GM23338 (cell line): ENCODE results near the gene LSM2. TPM values are rescaled to one million over a fixed set of nuclear protein-coding genes. Genes with fewer than 3 reads are reported as not detected.
"Not testable (repeated sequence)": the region's sequence is repeated elsewhere in the genome, so short reads cannot be mapped to it uniquely, and the experiment has no call there.

ENCODE experiments used
- ATAC-seq: fragments of 200-7000 bp; cut with Tn5 transposase; 3 replicates; pipeline ENCODE4 v1.9.1; 2020
- DNase-seq: peaks from one replicate; pipeline ENCODE4 v3.0.0-alpha.2; 2015; ENCODE audit warnings: low spot score
- H2AFZ ChIP-seq: fragments of 200-600 bp; sonication (generic); 2 replicates; pipeline ENCODE4 v1.8.0; 2016; ENCODE audit warnings: antibody characterized with exemption, mild to moderate bottlenecking, moderate library complexity
- H3F3A ChIP-seq: fragments of 200-600 bp; sonication (generic); replicated peaks from 2 replicates; pipeline ENCODE4 v1.8.0; 2017; ENCODE audit warnings: antibody characterized with exemption, mixed run types, low read depth
- H3K27ac ChIP-seq: fragments of 200-600 bp; sonication (generic); 2 replicates; pipeline ENCODE4 v1.6.1; 2016; ENCODE audit warnings: low read depth
- H3K27me3 ChIP-seq: fragments of 200-600 bp; sonication (generic); 2 replicates; pipeline ENCODE4 v1.8.0; 2016; ENCODE audit warnings: mild to moderate bottlenecking, mixed run types, moderate library complexity; ENCODE audit not compliant: insufficient read depth
- H3K36me3 ChIP-seq: fragments of 200-600 bp; sonication (generic); 2 replicates; pipeline ENCODE4 v1.8.0; 2016; ENCODE audit warnings: mild to moderate bottlenecking; ENCODE audit not compliant: insufficient read depth
- H3K4me1 ChIP-seq: fragments of 200-600 bp; sonication (generic); 2 replicates; pipeline ENCODE4 v1.8.0; 2016; ENCODE audit warnings: mild to moderate bottlenecking, moderate library complexity; ENCODE audit not compliant: insufficient read depth
- H3K4me2 ChIP-seq: fragments of 200-600 bp; sonication (generic); 2 replicates; pipeline ENCODE4 v1.7.1; 2017; ENCODE audit warnings: mixed run types
- H3K4me3 ChIP-seq: fragments of 200-600 bp; sonication (generic); 2 replicates; pipeline ENCODE4 v1.6.1; 2016; ENCODE audit warnings: mixed run types
- H3K79me2 ChIP-seq: fragments of 200-600 bp; sonication (generic); replicated peaks from 2 replicates; pipeline ENCODE4 v1.8.0; 2017; ENCODE audit warnings: mild to moderate bottlenecking; ENCODE audit not compliant: insufficient read depth
- H3K9me2 ChIP-seq: fragments of 200-600 bp; sonication (generic); 2 replicates; pipeline ENCODE4 v1.8.0; 2017; ENCODE audit not compliant: insufficient read depth
- H4K20me1 ChIP-seq: fragments of 200-600 bp; sonication (generic); replicated peaks from 2 replicates; pipeline ENCODE4 v1.8.0; 2017; ENCODE audit warnings: mild to moderate bottlenecking; ENCODE audit not compliant: insufficient read depth
- H3K27ac Mint-ChIP-seq: 2 replicates; pipeline ENCODE4 v1.8.0; 2020; ENCODE audit warnings: inconsistent platforms, mild to moderate bottlenecking, moderate library complexity, mixed read lengths
- H3K27me3 Mint-ChIP-seq: 3 replicates; pipeline ENCODE4 v1.8.0; 2022; ENCODE audit warnings: low read depth, mild to moderate bottlenecking, moderate library complexity, mixed read lengths, inconsistent platforms; ENCODE audit not compliant: insufficient read depth, poor library complexity
- H3K36me3 Mint-ChIP-seq: 3 replicates; pipeline ENCODE4 v1.8.0; 2021; ENCODE audit warnings: low read depth, mild to moderate bottlenecking, inconsistent platforms, moderate library complexity, mixed read lengths
- H3K4me1 Mint-ChIP-seq: 3 replicates; pipeline ENCODE4 v1.8.0; 2020; ENCODE audit warnings: mild to moderate bottlenecking, inconsistent platforms, mixed read lengths
- H3K4me3 Mint-ChIP-seq: 3 replicates; pipeline ENCODE4 v1.8.0; 2021; ENCODE audit warnings: moderate library complexity, mild to moderate bottlenecking, inconsistent platforms, mixed read lengths
- H3K9me3 Mint-ChIP-seq: 3 replicates; pipeline ENCODE4 v1.8.0; 2020; ENCODE audit warnings: moderate library complexity, mild to moderate bottlenecking, inconsistent platforms, mixed read lengths
- ETS1 ChIP-seq: IDR thresholded peaks from 2 replicates; pipeline ENCODE4 v1.6.1; 2016; ENCODE audit warnings: antibody characterized with exemption
- NANOG ChIP-seq: IDR thresholded peaks from 2 replicates; pipeline ENCODE4 v1.6.1; 2016; ENCODE audit warnings: antibody characterized with exemption, borderline replicate concordance
- POLR2AphosphoS5 ChIP-seq: IDR thresholded peaks from 2 replicates; pipeline ENCODE4 v1.6.1; 2016; ENCODE audit warnings: antibody characterized with exemption, low read depth
- polyA plus RNA-seq: library from polyadenylated mRNA; unstranded; fragments of >200 nt; fragmentation: Nextera tagmentation; extraction: Ambion mirVana; gene quantifications from 2 replicates; pipeline ENCODE4 v1.2.1, GENCODE V29; 2016
- total RNA-seq: library from RNA; depleted of rRNA; stranded (reverse); fragments of >200 nt; shearing (Covaris generic); gene quantifications from 2 replicates; pipeline ENCODE4 v1.2.3, GENCODE V29; 2014
- TF ChIP-seq, protein P1 (sequence below), 2 experiments: fragments of 200-600 bp in 1 of 2; sonication (generic) in 1 of 2; conservative IDR thresholded peaks; 2 replicates each; pipeline versions ENCODE4 v1.5.1 to v1.6.1; 2016 to 2017; ENCODE audit warnings: antibody characterized with exemption in 2 of 2, low read depth in 2 of 2, mild to moderate bottlenecking in 2 of 2, moderate library complexity in 1 of 2

Gene LSM2
- total and polyA plus RNA-seq, 2 experiments from 2014 or later = 106 to 140 TPM

DNA sequence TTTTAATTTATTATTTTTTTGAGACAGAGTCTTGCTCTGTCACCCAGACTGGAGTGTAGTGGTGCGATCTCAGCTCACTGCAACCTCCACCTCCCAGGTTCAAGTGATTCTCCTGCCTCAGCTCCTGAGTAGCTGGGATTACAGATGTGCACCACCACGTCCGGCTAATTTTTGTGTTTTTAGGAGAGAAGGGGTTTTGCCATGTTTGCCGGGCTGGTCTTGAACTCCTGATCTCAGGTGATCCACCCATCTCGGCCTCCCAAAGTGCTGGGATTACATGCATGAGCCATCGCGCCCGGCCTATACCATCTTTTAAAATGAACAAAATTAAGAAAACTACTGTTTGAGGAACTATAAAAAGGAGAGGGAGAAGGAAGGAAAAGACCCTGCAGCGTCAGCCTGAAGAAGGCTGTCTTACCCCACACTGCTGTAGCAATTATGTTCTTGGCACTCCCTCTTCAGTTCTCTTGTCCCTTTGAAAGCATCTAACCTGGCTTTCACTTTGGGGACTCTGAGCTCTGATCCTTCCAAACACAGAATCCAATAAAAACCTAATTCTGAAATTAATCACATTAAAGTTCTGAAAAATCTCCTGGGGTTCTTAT, 16.9 kb upstream of the LSM2 start:
- not testable (repeated sequence) for H2AFZ ChIP-seq, H3K79me2 ChIP-seq, ATAC-seq, DNase-seq, H3K27me3 ChIP-seq, H3K36me3 ChIP-seq, H3K36me3 Mint-ChIP-seq, H3K27ac ChIP-seq, H3K4me3 ChIP-seq, H4K20me1 ChIP-seq, H3K9me3 Mint-ChIP-seq, H3K9me2 ChIP-seq
- peaks cover 42% of the 10 kb centered on the region for H3K4me1 Mint-ChIP-seq
- Histone ChIP-seq H3F3A (peaks cover 21% of the 10 kb centered on the region), H3K4me2 (peak overlapping the region; percentile 88; the same call in 1 of the 2 replicates), H3K4me1 (peaks cover 54% of the 10 kb centered on the region)
- TF ChIP-seq, protein P1, sequence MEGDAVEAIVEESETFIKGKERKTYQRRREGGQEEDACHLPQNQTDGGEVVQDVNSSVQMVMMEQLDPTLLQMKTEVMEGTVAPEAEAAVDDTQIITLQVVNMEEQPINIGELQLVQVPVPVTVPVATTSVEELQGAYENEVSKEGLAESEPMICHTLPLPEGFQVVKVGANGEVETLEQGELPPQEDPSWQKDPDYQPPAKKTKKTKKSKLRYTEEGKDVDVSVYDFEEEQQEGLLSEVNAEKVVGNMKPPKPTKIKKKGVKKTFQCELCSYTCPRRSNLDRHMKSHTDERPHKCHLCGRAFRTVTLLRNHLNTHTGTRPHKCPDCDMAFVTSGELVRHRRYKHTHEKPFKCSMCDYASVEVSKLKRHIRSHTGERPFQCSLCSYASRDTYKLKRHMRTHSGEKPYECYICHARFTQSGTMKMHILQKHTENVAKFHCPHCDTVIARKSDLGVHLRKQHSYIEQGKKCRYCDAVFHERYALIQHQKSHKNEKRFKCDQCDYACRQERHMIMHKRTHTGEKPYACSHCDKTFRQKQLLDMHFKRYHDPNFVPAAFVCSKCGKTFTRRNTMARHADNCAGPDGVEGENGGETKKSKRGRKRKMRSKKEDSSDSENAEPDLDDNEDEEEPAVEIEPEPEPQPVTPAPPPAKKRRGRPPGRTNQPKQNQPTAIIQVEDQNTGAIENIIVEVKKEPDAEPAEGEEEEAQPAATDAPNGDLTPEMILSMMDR (conservative IDR thresholded peaks at IDR 0.05; ENCODE audit: low read depth in 2 of 2) = 0 out of 4 replicates have a peak, but pooled peaks of 1 of the 2 experiments have one; percentile 2
- peak overlapping the region; percentile 27; the same call in 1 of the 3 replicates for H3K4me3 Mint-ChIP-seq
- peaks cover 16% of the 10 kb centered on the region for H3K27me3 Mint-ChIP-seq
- peak overlapping the region; percentile 73 for H3K27ac Mint-ChIP-seq

GRCh38 chr6:31822036-31822821, 15.5 kb upstream of the LSM2 start:
- Histone ChIP-seq H3K27me3 (no peaks in the 10 kb centered on the region), H3K79me2 (peaks cover 19% of the 10 kb centered on the region), H3K4me1 (peaks cover 65% of the 10 kb centered on the region), H3K4me2 (peak overlapping the region; percentile 88), H2AFZ (peak overlapping the region; percentile 92; the same call in 1 of the 2 replicates), H4K20me1 (peaks cover 9% of the 10 kb centered on the region; the same call in 1 of the 2 replicates), H3F3A (peaks cover 21% of the 10 kb centered on the region), H3K27ac (peak overlapping the region; percentile 89), H3K36me3 (no peaks in the 10 kb centered on the region), H3K9me2 (no peaks in the 10 kb centered on the region), H3K4me3 (peak overlapping the region; percentile 70)
- H3K9me3 Mint-ChIP-seq = peaks cover 6% of the 10 kb centered on the region; the same call in 1 of the 3 replicates
- peak; percentile 16 for ATAC-seq
- H3K4me3 Mint-ChIP-seq = peak overlapping the region; percentile 84
- TF ChIP-seq POLR2AphosphoS5 (peak; percentile 54), NANOG (no peak), ETS1 (no peak)
- TF ChIP-seq, protein P1 (conservative IDR thresholded peaks at IDR 0.05; ENCODE audit: low read depth in 2 of 2) = no peak
- peaks cover 5% of the 10 kb centered on the region; the same call in 1 of the 3 replicates for H3K36me3 Mint-ChIP-seq
- H3K27me3 Mint-ChIP-seq = peaks cover 21% of the 10 kb centered on the region
- peak; percentile 82 for DNase-seq
- peak overlapping the region; percentile 98 for H3K27ac Mint-ChIP-seq
- peaks cover 54% of the 10 kb centered on the region for H3K4me1 Mint-ChIP-seq
